Gastroesophageal sphincter (tissue), 3 donors: Measurements from ENCODE around the gene PACSIN3.

ENCODE experiments used
- EP300 ChIP-seq: sonication (generic); formaldehyde crosslinking; IDR thresholded peaks from one replicate; pipeline ENCODE4 v1.6.1; 2017; ENCODE audit warnings: antibody characterized with exemption, mild to moderate bottlenecking
- POLR2A ChIP-seq, 2 donors: fragments of 450-650 bp; IDR thresholded peaks; one replicate each; pipeline ENCODE4 v1.6.1; 2017; ENCODE audit warnings: antibody characterized with exemption in 2 of 2, mild to moderate bottlenecking in 2 of 2, moderate library complexity in 1 of 2
- POLR2AphosphoS5 ChIP-seq: sonication (generic); formaldehyde crosslinking; IDR thresholded peaks from one replicate; pipeline ENCODE4 v1.6.1; 2017; ENCODE audit warnings: antibody characterized with exemption
- TF ChIP-seq, protein P1 (sequence below), 4 experiments: fragments of 200-600 bp in 2 of 4; fragments of 450-650 bp in 2 of 4; sonication (generic) in 1 of 4; IDR thresholded peaks; one replicate each; pipeline ENCODE4 v1.5.1; 2017 to 2019; ENCODE audit warnings: antibody characterized with exemption in 4 of 4, mild to moderate bottlenecking in 2 of 4, moderate library complexity in 2 of 4

GRCh38 chr11:47161134-47161854, 24.9 kb downstream of the PACSIN3 start:
- TF ChIP-seq EP300 (no peak), POLR2A (IDR thresholded peaks at IDR 0.05) (no peak), POLR2AphosphoS5 (no peak)
- TF ChIP-seq, protein P1, sequence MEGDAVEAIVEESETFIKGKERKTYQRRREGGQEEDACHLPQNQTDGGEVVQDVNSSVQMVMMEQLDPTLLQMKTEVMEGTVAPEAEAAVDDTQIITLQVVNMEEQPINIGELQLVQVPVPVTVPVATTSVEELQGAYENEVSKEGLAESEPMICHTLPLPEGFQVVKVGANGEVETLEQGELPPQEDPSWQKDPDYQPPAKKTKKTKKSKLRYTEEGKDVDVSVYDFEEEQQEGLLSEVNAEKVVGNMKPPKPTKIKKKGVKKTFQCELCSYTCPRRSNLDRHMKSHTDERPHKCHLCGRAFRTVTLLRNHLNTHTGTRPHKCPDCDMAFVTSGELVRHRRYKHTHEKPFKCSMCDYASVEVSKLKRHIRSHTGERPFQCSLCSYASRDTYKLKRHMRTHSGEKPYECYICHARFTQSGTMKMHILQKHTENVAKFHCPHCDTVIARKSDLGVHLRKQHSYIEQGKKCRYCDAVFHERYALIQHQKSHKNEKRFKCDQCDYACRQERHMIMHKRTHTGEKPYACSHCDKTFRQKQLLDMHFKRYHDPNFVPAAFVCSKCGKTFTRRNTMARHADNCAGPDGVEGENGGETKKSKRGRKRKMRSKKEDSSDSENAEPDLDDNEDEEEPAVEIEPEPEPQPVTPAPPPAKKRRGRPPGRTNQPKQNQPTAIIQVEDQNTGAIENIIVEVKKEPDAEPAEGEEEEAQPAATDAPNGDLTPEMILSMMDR (IDR thresholded peaks at IDR 0.05): peak; percentile 24 to 67 (median 63)
